HepG2 (cell line): ENCODE results near the gene GLOD4. TPM values are rescaled to one million over a fixed set of nuclear protein-coding genes. Genes with fewer than 3 reads are reported as not detected.

ENCODE experiments used
- ARHGAP35 ChIP-seq: sonication (generic); formaldehyde crosslinking; IDR thresholded peaks from 2 replicates; pipeline ENCODE4 v1.9.0; 2022; ENCODE audit warnings: mild to moderate bottlenecking, inconsistent platforms, moderate library complexity, missing genetic modification reagents, borderline replicate concordance
- ERF ChIP-seq: IDR thresholded peaks from 2 replicates; pipeline ENCODE4 v1.6.1; 2018; ENCODE audit warnings: missing biosample characterization, missing genetic modification reagents
- FOXO1 ChIP-seq: sonication (generic); formaldehyde crosslinking; IDR thresholded peaks from 2 replicates; pipeline ENCODE4 v1.4.0; 2020; ENCODE audit warnings: missing genetic modification reagents
- GABPA ChIP-seq, 2 experiments: IDR thresholded peaks; 2 replicates each; pipeline ENCODE4 v1.6.1; 2011 to 2016; ENCODE audit warnings: low read depth in 2 of 2, low read length in 1 of 2, missing biosample characterization in 1 of 2, missing genetic modification characterization in 1 of 2
- HHEX ChIP-seq: IDR thresholded peaks from 2 replicates; pipeline ENCODE4 v1.6.1; 2016; ENCODE audit warnings: control low read depth
- NCOR1 ChIP-seq: fragments of 200-600 bp; sonication (generic); IDR thresholded peaks from 2 replicates; pipeline ENCODE4 v1.7.0; 2017; ENCODE audit warnings: antibody characterized with exemption, low read length, borderline replicate concordance
- NFKB2 ChIP-seq: sonication (generic); formaldehyde crosslinking; IDR thresholded peaks from 2 replicates; pipeline ENCODE4 v1.4.0; 2020; ENCODE audit warnings: missing genetic modification reagents, borderline replicate concordance
- SMAD1 ChIP-seq: sonication (generic); formaldehyde crosslinking; IDR thresholded peaks from 2 replicates; pipeline ENCODE4 v1.4.0; 2020; ENCODE audit warnings: missing genetic modification reagents, low read depth, mild to moderate bottlenecking, borderline replicate concordance
- STAT5B ChIP-seq: sonication (generic); formaldehyde crosslinking; IDR thresholded peaks from 2 replicates; pipeline ENCODE4 v1.4.0; 2020; ENCODE audit warnings: missing genetic modification reagents
- TSC22D2 ChIP-seq: sonication (generic); formaldehyde crosslinking; IDR thresholded peaks from 2 replicates; pipeline ENCODE4 v1.5.1; 2020; ENCODE audit warnings: missing genetic modification reagents, mild to moderate bottlenecking, borderline replicate concordance
- ZFP1 ChIP-seq: IDR thresholded peaks from 2 replicates; pipeline ENCODE4 v1.6.1; 2016
- ZNF263 ChIP-seq: sonication (generic); formaldehyde crosslinking; IDR thresholded peaks from 2 replicates; pipeline ENCODE4 v1.4.0; 2020; ENCODE audit warnings: missing genetic modification reagents
- ZNF30 ChIP-seq: sonication (generic); formaldehyde crosslinking; IDR thresholded peaks from 2 replicates; pipeline ENCODE4 v1.5.0; 2020; ENCODE audit warnings: mild to moderate bottlenecking, missing genetic modification reagents
- ZNF567 ChIP-seq: sonication (generic); formaldehyde crosslinking; IDR thresholded peaks from 2 replicates; pipeline ENCODE4 v1.8.1; 2023; ENCODE audit warnings: mild to moderate bottlenecking, missing genetic modification reagents, borderline replicate concordance
- ZSCAN22 ChIP-seq: sonication (generic); formaldehyde crosslinking; IDR thresholded peaks from 2 replicates; pipeline ENCODE4 v1.4.0; 2020; ENCODE audit warnings: mild to moderate bottlenecking, missing genetic modification reagents
- ZSCAN29 ChIP-seq: sonication (generic); formaldehyde crosslinking; conservative IDR thresholded peaks from 2 replicates; pipeline ENCODE4 v1.4.0; 2020; ENCODE audit warnings: mild to moderate bottlenecking, missing genetic modification reagents
- polyA plus RNA-seq, 8 experiments: library from polyadenylated mRNA; depleted of rRNA in 3 of 8; stranded (reverse) in 7 of 8; unstranded in 1 of 8; fragments of >200 nt; fragmentation: Illumina TruSeq in 4 of 8; extraction: Trizol in 4 of 8; gene quantifications; 2 replicates each; pipeline versions ENCODE4 v1.2.1 to v1.2.3, GENCODE V29; 2011 to 2016; ENCODE audit warnings: low read depth in 4 of 8, missing spikeins in 1 of 8, mixed read lengths in 1 of 8; ENCODE audit not compliant: insufficient read depth in 1 of 8
- total RNA-seq, 5 experiments: library from RNA; depleted of rRNA; stranded (reverse); fragments of >200 nt; fragmentation: Illumina TruSeq; extraction: Trizol; gene quantifications; 2 replicates each; pipeline ENCODE4 v1.2.3, GENCODE V29; 2016; ENCODE audit warnings: low read depth in 1 of 5
- TF ChIP-seq, protein P1 (sequence below): sonication (generic); formaldehyde crosslinking; IDR thresholded peaks from 2 replicates; pipeline ENCODE4 v1.8.0; 2022; ENCODE audit warnings: missing genetic modification reagents, low read depth, mild to moderate bottlenecking, borderline replicate concordance
- TF ChIP-seq, protein P2 (sequence below): IDR thresholded peaks from 2 replicates; pipeline ENCODE4 v1.6.1; 2016; ENCODE audit warnings: low read depth, control low read depth
- TF ChIP-seq, protein P3 (sequence below): sonication (generic); formaldehyde crosslinking; IDR thresholded peaks from 2 replicates; pipeline ENCODE4 v1.5.1; 2020; ENCODE audit warnings: missing genetic modification reagents, mild to moderate bottlenecking, borderline replicate concordance
- TF ChIP-seq, protein P4 (sequence below): sonication (generic); formaldehyde crosslinking; IDR thresholded peaks from 2 replicates; pipeline ENCODE4 v1.5.0; 2020; ENCODE audit warnings: mild to moderate bottlenecking, missing genetic modification reagents
- TF ChIP-seq, protein P5 (sequence below): sonication (generic); formaldehyde crosslinking; IDR thresholded peaks from 2 replicates; pipeline ENCODE4 v1.4.0; 2020; ENCODE audit warnings: mild to moderate bottlenecking, missing genetic modification reagents
- TF ChIP-seq, protein P6 (sequence below): sonication (generic); formaldehyde crosslinking; IDR thresholded peaks from 2 replicates; pipeline ENCODE4 v1.8.0; 2022; ENCODE audit warnings: mild to moderate bottlenecking, missing genetic modification reagents

Gene GLOD4
- total and polyA plus RNA-seq, 2 of the 13 experiments (the other 11 are each of a cell fraction or from before 2014, with no cell fraction given), result 53.7 to 87.8 TPM

DNA sequence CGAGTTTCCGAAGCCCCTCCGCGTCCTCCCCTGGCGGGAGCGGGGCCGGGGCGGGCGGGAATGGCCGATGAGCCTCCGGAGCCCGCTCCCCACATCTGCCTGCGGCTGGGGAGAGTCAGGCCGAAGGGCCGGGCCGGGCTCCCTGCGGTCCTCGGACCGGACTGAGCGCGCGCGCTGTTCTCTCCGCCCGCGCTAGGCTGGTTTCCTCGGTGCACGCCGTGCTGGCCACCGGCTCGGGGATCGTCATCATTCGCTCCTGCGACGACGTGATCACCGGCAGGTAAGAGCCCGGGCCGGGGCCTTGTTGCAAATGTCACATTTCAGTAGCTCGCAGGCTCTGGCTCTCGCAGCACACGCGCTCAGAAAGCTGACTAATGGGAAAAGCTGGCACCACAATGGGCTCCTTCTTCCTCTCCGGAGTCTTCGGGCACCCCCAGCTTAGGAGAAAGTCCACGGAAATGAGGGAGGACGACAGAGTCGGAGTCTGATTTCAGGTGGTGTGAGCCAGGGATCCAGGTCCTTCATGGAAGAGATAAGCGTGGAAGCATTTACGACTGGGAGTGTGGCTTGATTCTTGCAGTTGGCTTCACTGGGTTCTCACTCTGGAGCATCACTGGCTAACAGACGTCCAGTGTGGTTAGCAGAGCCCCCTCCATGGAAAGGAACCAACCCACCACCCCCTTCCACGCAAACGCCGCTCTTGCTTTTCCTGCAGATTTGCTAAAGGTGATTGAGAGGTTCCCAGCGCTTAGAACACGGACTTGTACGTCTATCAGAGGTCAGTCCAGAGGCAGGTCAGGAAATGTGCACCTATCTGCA, 49.0 kb downstream of the GLOD4 start (continued):
- TF ChIP-seq, protein P1, sequence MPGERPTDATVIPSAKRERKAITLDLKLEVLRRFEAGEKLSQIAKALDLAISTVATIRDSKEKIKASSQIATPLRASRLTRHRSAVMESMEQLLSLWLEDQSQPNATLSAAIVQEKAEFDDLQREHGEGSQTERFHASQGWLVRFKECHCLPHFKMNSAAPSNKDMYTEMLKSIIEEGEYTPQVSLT (CRISPR knock-in tag), result no peak
- TF ChIP-seq ZFP1 (CRISPR knock-in tag) (no peak), ARHGAP35 (CRISPR knock-in tag) (no peak), TSC22D2 (CRISPR knock-in tag) (no peak), ZNF567 (CRISPR knock-in tag) (no peak), FOXO1 (CRISPR knock-in tag) (no peak), ZNF263 (CRISPR knock-in tag) (peak; percentile 30; the same call in 1 of the 2 replicates), GABPA (IDR thresholded peaks at IDR 0.05; ENCODE audit: low read depth, low read length) (no peak), GABPA (CRISPR knock-in tag; IDR thresholded peaks at IDR 0.05; ENCODE audit: low read depth) (no peak), SMAD1 (no peak), ZNF30 (no peak), ERF (CRISPR knock-in tag) (peak; percentile 23; the same call in 1 of the 2 replicates), ZSCAN29 (CRISPR knock-in tag) (no peak), NCOR1 (no peak), STAT5B (no peak), HHEX (CRISPR knock-in tag) (no peak), ZSCAN22 (CRISPR knock-in tag) (no peak), NFKB2 (CRISPR knock-in tag) (peak; percentile 42; the same call in 1 of the 2 replicates)
- TF ChIP-seq, protein P2, sequence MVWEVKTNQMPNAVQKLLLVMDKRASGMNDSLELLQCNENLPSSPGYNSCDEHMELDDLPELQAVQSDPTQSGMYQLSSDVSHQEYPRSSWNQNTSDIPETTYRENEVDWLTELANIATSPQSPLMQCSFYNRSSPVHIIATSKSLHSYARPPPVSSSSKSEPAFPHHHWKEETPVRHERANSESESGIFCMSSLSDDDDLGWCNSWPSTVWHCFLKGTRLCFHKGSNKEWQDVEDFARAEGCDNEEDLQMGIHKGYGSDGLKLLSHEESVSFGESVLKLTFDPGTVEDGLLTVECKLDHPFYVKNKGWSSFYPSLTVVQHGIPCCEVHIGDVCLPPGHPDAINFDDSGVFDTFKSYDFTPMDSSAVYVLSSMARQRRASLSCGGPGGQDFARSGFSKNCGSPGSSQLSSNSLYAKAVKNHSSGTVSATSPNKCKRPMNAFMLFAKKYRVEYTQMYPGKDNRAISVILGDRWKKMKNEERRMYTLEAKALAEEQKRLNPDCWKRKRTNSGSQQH, result no peak
- TF ChIP-seq, protein P3, sequence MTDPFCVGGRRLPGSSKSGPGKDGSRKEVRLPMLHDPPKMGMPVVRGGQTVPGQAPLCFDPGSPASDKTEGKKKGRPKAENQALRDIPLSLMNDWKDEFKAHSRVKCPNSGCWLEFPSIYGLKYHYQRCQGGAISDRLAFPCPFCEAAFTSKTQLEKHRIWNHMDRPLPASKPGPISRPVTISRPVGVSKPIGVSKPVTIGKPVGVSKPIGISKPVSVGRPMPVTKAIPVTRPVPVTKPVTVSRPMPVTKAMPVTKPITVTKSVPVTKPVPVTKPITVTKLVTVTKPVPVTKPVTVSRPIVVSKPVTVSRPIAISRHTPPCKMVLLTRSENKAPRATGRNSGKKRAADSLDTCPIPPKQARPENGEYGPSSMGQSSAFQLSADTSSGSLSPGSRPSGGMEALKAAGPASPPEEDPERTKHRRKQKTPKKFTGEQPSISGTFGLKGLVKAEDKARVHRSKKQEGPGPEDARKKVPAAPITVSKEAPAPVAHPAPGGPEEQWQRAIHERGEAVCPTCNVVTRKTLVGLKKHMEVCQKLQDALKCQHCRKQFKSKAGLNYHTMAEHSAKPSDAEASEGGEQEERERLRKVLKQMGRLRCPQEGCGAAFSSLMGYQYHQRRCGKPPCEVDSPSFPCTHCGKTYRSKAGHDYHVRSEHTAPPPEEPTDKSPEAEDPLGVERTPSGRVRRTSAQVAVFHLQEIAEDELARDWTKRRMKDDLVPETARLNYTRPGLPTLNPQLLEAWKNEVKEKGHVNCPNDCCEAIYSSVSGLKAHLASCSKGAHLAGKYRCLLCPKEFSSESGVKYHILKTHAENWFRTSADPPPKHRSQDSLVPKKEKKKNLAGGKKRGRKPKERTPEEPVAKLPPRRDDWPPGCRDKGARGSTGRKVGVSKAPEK (CRISPR knock-in tag), result no peak
- TF ChIP-seq, protein P4, sequence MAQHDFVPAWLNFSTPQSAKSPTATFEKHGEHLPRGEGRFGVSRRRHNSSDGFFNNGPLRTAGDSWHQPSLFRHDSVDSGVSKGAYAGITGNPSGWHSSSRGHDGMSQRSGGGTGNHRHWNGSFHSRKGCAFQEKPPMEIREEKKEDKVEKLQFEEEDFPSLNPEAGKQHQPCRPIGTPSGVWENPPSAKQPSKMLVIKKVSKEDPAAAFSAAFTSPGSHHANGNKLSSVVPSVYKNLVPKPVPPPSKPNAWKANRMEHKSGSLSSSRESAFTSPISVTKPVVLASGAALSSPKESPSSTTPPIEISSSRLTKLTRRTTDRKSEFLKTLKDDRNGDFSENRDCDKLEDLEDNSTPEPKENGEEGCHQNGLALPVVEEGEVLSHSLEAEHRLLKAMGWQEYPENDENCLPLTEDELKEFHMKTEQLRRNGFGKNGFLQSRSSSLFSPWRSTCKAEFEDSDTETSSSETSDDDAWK (CRISPR knock-in tag), result no peak
- TF ChIP-seq, protein P5, sequence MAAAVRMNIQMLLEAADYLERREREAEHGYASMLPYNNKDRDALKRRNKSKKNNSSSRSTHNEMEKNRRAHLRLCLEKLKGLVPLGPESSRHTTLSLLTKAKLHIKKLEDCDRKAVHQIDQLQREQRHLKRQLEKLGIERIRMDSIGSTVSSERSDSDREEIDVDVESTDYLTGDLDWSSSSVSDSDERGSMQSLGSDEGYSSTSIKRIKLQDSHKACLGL, result peak; percentile 27; the same call in 1 of the 2 replicates
- TF ChIP-seq, protein P6, sequence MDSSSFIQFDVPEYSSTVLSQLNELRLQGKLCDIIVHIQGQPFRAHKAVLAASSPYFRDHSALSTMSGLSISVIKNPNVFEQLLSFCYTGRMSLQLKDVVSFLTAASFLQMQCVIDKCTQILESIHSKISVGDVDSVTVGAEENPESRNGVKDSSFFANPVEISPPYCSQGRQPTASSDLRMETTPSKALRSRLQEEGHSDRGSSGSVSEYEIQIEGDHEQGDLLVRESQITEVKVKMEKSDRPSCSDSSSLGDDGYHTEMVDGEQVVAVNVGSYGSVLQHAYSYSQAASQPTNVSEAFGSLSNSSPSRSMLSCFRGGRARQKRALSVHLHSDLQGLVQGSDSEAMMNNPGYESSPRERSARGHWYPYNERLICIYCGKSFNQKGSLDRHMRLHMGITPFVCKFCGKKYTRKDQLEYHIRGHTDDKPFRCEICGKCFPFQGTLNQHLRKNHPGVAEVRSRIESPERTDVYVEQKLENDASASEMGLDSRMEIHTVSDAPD (CRISPR knock-in tag), result no peak
